ENCODE measurements around the gene MYO1C.

DNA sequence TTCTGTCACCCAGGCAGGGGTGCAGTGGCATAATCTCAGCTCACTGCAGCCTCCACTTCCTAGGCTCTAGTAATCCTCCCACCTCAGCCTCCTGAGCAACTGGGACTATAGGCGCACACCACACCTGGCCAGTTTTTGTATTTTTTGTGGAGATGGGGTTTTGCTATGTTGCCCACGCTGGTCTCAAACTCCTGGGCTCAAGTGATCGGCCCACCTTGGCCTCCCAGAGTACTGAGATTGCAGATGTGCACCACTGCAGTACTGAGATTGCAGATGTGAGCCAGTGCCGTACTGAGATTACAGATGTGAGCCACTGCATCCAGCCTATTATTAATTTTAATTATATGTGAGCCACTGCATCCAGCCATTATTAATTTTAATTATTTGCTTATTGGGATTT lies 50.3 kb downstream of the MYO1C start:
- TF ChIP-seq, protein P1, sequence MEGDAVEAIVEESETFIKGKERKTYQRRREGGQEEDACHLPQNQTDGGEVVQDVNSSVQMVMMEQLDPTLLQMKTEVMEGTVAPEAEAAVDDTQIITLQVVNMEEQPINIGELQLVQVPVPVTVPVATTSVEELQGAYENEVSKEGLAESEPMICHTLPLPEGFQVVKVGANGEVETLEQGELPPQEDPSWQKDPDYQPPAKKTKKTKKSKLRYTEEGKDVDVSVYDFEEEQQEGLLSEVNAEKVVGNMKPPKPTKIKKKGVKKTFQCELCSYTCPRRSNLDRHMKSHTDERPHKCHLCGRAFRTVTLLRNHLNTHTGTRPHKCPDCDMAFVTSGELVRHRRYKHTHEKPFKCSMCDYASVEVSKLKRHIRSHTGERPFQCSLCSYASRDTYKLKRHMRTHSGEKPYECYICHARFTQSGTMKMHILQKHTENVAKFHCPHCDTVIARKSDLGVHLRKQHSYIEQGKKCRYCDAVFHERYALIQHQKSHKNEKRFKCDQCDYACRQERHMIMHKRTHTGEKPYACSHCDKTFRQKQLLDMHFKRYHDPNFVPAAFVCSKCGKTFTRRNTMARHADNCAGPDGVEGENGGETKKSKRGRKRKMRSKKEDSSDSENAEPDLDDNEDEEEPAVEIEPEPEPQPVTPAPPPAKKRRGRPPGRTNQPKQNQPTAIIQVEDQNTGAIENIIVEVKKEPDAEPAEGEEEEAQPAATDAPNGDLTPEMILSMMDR (IDR thresholded peaks at IDR 0.05): no peak
- TF ChIP-seq POLR2AphosphoS5 (IDR thresholded peaks at IDR 0.05; ENCODE audit: low read depth, low read length): no peak
- TF ChIP-seq, protein P2, sequence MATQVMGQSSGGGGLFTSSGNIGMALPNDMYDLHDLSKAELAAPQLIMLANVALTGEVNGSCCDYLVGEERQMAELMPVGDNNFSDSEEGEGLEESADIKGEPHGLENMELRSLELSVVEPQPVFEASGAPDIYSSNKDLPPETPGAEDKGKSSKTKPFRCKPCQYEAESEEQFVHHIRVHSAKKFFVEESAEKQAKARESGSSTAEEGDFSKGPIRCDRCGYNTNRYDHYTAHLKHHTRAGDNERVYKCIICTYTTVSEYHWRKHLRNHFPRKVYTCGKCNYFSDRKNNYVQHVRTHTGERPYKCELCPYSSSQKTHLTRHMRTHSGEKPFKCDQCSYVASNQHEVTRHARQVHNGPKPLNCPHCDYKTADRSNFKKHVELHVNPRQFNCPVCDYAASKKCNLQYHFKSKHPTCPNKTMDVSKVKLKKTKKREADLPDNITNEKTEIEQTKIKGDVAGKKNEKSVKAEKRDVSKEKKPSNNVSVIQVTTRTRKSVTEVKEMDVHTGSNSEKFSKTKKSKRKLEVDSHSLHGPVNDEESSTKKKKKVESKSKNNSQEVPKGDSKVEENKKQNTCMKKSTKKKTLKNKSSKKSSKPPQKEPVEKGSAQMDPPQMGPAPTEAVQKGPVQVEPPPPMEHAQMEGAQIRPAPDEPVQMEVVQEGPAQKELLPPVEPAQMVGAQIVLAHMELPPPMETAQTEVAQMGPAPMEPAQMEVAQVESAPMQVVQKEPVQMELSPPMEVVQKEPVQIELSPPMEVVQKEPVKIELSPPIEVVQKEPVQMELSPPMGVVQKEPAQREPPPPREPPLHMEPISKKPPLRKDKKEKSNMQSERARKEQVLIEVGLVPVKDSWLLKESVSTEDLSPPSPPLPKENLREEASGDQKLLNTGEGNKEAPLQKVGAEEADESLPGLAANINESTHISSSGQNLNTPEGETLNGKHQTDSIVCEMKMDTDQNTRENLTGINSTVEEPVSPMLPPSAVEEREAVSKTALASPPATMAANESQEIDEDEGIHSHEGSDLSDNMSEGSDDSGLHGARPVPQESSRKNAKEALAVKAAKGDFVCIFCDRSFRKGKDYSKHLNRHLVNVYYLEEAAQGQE (IDR thresholded peaks at IDR 0.05; ENCODE audit: insufficient read depth in 1 of 2, low read depth in 2 of 2, low read length in 1 of 2): no peak
- TF ChIP-seq TCF7L2 (IDR thresholded peaks at IDR 0.05; ENCODE audit: low read depth, low read length): no peak
